NCI-H1694 treated with DMSO at 0.1 percent for 48 hours (cell line): ENCODE results near the gene BIVM.
"Not testable (repeated sequence)": the region's sequence is repeated elsewhere in the genome, so short reads cannot be mapped to it uniquely, and the experiment has no call there.

ENCODE experiments used
- DNase-seq: peaks from one replicate; lab custom pipeline; 2025; lab: John Stamatoyannopoulos, UW

Gene BIVM, protein sequence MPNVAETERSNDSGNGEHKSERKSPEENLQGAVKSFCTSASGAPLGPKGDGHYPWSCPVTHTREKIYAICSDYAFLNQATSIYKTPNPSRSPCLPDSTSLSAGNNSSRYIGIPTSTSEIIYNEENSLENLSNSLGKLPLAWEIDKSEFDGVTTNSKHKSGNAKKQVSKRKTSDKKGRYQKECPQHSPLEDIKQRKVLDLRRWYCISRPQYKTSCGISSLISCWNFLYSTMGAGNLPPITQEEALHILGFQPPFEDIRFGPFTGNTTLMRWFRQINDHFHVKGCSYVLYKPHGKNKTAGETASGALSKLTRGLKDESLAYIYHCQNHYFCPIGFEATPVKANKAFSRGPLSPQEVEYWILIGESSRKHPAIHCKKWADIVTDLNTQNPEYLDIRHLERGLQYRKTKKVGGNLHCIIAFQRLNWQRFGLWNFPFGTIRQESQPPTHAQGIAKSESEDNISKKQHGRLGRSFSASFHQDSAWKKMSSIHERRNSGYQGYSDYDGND

DNA sequence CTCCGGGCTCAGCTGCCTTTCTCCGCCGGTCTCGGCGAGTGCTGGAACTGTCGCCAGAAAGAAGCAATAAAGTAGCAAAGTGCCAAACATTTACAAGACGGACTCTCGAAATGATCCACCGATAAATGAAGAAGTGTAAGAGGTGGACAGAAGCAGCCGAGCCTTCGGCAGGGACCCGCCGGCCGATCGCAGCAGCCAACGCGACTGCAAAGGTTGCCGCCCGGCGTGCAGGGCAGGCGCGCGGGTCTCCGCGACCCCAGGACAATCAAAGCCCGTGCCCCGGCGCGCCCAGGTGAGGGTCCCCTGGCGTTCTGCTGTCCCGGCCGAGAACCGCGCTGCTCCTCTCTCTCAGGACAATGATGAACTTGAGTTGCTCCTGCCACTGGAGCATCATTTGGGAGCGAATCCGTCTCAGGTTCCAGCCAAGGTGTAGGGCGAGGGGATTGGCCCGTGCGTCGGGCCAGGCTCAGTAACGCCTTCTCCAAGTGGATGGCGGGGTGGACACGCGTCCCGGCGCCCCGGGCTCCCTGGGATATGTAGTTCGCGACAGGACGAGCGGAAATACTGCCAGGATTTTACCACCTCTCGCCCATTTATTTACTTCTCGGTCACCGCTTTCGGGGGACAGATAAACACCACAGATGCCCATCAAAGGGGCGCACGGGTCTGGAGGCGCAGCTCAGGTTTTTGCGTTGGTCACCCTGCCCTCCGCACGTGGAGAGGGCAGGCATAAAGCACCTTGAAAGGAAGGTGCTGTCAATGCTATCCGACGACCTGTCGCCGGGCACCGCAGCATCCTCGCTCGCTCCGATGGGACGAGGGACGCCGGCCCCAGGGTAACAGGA, at the start of gene BIVM, which contains the start of gene POGLUT2:
TSS of gene BIVM (plus strand) at position 539 of the 845 bp plus-strand sequence. CDS start 8,149 bp downstream, outside the sequence.
TSS of gene POGLUT2 (minus strand) at position 396 of the 845 bp plus-strand sequence. CDS start at position 90, 306 bp downstream.
- DNase-seq: peak; percentile 91

DNA sequence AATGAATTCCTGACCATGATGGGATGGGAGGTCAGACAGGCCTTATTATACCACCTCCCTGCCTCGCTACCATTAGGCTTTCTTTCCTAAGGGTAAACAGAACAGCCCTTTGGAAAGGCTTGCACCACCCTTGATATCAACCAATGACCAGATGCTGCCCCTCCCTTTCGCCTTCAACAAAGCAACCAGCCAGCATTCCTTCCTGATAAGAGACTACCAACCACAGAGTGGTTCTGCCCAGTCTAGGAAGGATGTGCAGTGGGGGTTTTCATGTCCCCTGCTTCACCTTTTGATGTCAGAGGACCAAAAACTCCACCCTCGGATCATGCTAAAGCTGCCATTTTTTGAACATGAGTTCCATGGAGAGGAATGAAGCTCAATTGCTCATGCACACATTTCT, 47.0 kb upstream of the BIVM start:
- no peak for DNase-seq

DNA sequence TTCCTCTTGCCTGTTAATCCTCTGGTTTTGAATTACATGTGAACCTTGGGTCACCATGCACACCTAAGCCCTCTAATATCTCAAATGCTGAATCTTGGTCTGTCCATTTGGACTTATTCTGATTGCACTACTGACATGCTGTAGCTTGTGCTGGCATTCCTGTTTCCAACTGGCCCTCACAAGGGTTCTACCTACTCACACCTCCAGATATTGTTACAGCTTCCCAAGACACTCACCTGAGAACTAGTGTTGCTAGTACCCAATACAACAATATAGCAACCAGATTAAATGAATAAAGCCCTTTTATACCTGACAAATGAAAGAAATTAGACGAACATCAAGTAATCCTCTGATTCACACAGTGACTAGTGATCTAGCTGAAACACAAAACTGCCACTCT, 41.9 kb upstream of the BIVM start:
- DNase-seq: no peak

DNA sequence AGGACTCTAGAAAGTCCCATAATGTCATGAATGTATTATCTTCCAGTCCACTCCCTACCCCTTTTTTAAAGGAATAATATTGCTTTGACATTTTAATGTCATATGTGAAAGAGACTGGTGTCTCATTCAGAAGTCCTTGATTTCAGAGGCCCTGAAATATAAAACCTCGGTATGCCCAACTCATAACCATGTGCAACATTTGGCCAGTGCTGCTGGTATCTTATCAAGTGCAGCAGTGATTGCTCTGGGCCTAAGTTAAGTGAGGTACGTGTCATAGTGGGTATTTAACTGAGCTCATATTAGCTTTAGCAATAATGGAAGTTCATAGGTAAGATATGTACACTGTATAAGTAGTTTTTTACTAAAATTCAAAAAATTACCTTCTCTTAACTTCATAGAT, 40.1 kb upstream of the BIVM start:
- DNase-seq: no peak

DNA sequence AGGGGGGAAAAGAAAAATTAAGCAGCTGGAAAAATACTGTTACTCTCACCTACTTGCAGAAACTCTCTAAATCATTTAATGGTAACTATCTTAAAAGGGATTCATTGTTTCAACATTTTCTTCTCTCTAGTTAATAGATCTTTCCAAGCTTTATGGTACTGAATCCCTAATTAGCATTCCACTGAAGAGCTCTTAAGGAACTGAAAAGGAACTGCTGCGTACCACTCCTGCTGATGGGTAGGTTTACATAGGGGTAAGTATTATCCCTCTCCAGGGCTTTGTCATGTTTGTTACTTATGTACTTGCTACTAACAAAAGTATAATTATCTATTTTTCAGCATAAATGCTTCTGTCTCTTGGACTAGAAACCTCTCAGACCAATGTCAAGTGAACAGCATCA, 37.8 kb upstream of the BIVM start:
- DNase-seq: no peak

DNA sequence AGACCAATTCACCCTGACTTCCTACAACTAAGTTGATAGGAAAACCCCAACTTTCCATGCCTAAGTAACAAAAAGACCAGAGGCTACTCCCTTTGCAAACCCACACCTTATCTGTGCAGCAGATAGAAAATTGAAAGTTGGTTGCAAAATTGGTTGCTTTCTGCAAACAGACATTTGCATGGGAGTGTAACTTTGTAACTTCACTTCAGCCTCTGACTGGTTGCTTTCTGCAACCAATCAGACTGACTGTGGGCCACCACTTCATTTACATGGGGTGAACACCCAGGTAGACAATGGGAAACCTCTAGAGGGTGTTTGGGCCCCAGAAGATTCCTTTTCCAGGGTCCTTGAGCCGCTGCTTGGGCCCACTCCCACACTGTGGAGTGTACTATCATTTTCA, 35.2 kb upstream of the BIVM start:
- DNase-seq: no peak

DNA sequence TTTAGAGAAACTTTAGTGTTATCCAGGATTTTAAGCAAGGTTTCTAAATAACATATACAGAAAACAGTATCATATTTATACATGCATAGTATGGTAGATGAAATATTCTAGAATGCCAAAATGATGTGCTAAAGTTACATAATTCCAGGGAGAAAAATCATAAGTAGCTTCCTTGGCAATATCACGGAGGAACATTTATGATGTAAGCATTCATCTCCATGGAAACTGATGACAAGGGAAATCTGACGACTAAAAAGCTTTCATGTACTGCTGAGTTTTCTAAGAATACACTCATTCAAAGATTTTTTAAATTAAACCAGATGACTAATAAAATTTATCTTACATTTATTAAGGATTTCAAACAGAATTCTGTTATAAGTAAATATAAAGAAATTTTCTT, 30.0 kb upstream of the BIVM start:
- no peak for DNase-seq

DNA sequence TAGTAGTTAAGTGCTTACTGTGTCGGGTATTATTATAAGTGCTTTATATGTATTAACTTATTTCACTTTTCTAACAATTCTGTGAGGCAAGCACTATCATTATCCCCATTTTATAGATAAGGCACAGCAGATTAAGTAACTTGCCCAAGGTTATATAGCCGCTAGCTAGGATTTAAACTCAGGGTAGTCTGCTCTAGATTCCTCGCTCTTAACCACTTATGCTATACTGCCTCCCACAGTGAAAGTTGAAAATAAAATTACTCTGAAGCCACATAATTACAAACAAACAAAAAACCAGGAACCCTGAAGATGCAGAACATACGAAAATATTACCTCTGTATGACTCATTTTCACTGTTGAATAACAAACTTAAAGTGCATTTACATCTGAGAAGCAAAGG, 29.2 kb upstream of the BIVM start:
- peak; percentile 33 for DNase-seq

DNA sequence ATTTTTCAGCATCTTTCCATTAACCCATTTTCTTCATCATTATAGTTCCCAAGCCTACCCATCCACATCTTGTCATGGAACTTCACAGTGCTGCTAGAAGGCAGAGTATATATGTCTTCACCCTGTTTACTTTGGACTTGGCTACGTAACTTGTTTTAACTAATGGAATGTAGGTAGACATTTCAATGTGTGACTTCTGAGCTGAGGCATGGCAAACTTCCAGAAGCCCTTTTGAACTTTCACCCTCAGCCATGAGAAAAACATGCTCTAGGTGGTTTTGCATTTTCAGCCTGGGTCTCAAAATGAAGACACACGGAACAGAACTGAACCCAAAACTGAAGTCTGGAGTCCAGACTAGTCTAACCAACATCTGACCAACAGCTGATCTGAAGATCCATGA, 28.5 kb upstream of the BIVM start:
- DNase-seq: no peak

DNA sequence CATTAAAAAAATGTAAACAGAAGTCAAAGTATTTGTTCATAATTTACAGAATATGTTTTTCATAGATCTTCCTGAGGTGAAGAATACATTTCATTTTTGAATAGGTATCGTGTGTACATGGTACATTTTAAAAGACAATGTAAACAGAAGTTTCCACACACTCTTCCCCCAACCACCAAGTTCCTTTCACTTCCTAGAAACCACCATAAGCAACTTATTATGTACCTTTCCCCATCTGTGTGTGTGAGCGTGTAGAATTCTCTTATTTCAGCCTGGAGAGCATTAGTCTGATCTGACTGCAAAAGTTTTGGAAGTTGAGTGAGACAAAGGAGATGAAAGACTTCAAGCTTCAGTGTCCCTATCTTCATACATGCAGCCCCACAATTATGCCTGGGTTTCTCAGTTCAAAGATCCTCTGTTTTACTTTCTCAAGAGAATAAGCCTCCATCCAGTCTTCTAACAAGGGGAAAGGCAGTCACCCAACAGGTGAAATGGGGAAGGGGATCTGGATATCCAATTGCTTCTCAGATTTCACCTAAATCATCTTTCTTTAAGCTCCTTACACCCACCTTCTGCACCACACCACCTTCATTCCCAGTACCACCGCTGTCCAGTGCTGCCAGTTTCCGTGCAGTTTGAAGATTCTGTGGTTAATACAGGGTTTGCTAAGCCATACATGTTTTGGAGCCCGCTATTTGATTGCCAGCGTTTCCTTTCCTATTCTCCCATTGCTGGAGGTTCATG, 27.4 kb upstream of the BIVM start:
- DNase-seq: no peak

DNA sequence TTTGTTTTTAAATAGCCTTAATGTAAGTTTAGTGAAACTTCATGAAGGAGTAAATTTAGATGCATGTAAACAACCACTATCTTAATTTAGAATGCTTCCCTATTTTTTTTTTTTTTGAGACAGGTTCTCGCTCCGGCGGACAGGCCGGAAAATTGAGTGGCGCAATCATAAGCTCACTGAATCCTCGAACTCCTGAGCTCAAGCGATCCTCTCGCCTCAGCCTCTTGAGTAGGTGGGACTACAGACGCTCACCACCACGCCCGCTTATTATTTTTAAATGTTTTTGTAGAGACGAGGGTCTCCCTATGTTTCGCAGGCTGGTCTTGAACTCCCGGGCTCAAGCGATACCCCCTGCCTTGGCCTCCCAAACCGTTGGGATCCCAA, 26.9 kb upstream of the BIVM start:
- DNase-seq: no peak

DNA sequence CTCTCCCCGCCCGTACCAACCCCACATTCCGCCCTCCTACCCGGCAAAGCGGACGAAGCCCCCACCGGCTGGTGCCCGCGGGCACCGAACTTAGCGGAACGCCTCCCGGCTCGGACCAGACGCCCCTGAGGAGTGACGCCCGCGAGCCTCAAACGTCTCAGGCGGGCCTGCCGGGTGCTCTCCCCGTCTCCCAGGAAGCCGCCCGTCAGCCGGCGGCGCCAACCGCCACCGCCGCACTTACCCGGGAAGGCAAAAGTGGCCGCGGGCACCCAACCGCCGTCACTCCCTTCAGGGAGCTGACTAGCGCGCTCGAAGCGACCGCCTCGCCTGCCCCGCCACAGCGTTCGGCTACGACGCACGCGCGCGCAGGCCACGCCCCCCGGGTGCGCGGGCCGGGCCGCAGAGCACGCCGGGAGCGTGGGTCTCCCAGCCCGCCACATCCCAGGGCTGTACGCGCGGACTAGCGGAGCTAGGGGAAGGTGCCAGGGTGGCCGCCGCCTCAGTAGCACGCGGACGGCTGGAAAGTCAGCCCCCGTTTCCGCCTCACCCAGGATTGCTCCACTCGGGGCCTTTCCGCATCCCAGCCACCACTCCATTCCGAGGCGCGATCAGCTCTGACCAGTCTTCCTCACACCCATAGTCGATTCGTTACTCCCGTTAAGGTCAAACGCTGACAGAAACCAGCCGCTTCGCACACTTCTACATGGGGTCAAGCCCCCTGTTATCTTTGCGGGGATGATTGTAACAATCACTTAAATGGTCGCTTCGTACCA, 25.3 kb upstream of the BIVM start, which contains the start of gene TEX30:
TSS of gene TEX30 (minus strand) at position 346 of the 773 bp plus-strand sequence. CDS start 3,760 bp downstream, outside the sequence.
- DNase-seq: peak; percentile 40

DNA sequence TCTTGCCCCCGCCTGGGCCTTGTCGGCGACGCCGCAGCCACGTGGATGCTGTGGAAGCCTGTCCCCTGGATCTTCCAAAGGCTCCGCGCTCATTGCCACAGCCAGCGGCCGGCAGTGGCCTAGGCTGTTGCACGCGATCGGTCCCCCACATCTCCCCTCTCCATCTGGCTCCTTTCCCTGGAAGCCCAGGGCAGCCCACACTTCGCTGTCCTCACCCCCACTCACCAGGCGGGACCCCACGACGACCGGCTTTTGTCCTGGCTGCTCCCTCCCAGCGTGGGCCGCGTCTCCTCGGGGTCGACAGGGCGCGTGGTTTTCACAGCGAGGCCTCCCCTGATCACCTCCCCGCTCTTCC, 24.7 kb upstream of the BIVM start:
- DNase-seq: no peak

DNA sequence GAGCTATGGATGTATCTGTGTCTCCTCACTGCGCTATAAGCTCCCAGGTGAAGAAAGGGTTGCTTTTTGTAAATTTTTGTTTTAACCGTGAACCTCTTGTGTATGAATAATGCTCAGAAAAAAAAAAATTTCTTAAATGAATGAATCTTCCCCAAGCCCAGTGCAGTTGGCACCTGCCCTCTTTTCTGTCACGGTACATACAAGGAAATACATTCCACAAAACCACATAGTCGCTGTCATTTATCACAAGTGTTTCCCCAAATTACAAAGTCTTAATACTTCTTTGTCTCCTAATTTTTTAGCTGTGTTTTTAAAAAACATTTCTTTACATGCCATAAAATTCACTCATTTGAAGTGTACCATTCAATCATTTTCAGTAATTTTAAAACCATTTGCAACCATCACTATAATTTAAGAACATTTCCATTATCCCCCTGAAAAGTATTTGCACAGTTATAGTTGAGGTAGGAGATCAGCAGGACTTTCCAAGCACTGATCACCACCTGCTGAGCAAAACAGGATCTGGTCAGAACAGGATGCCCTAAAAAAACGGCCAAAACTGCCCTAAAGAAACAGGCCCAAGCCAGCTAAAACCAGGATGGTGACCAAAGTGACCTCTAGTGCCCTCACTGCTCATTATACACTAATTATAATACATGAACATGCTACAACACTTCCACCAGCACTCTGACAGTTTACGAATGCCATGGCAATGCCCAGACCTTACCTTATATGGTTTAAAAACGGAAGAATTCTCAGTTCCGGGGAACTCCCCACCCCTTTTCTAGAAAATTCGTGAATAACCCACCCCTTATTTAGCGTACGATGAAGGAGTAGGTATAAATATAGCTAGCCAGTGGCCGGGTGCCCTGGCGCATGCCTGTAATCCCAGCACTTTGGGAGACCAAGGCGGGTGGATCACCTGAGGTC, 24.1 kb upstream of the BIVM start:
- no peak for DNase-seq

DNA sequence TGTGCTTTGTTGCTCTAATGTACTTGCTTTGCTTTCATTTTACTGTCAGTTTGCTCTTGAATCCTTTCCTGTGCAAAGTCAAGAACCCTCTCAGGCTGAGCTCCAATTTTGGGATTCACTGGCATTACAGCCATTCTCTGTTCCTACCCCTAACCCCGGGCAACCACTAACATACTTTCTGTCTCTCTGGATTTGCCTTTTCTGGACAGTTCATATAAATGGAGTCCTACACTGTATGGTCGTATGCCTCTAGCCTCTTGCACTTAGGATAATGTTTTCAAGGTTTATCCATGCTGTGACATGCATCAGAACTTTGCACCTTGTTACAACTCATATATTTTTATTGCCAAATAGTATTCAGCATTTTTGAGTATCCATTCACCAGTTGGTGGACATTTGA, 22.6 kb upstream of the BIVM start:
- DNase-seq: no peak

DNA sequence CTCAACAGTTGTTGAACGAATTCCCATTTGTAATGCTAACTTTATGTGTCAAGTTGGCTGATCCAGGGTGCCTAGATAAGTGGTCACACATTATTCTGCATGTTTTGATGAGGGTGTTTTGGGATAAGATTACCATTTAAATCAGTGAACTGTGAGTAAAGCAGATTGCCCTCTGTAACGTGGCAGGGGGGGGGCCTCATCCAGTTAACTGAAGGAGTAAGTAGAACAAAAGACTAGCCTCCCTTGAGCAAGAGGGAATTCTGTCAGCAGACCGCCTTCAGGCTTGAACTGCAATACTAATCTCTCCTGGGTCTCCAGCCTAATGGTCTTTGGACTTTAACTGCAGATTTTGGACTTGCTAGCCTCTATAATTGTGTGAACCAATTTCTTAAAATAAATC, 21.2 kb upstream of the BIVM start:
- no peak for DNase-seq

DNA sequence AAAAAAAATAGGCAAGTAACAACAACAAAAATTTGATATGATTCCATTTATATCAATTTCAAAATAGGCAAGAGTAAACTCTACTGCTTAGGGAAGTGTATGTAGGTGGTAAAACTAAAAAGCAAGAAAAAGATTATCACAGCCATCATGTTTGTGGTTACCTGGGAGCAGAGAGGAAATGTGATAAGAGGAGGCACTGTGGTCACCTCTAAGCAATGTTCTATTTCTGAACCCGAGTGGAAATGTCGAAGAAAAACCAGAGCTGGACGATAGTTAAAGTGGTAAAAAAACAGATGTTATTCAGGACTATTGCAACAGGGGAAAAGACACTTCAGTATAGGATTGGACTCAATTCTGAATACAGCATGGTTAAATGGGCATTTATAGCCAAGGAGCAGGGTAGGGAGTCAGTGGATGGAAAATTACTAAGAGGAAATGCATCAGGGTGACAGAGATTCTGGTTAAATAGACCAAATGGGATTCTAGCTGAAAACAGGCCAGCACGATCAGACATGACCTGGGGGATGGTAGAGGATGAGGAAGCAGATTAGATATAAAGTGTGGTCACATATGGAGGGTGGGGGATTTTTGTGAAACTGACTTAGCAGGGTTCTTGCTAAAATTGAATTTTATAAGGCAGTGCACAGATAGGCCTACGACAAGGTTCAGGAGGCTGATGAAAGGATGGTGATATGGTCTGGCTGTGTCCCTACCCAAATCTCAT, 19.3 kb upstream of the BIVM start:
- DNase-seq: no peak

DNA sequence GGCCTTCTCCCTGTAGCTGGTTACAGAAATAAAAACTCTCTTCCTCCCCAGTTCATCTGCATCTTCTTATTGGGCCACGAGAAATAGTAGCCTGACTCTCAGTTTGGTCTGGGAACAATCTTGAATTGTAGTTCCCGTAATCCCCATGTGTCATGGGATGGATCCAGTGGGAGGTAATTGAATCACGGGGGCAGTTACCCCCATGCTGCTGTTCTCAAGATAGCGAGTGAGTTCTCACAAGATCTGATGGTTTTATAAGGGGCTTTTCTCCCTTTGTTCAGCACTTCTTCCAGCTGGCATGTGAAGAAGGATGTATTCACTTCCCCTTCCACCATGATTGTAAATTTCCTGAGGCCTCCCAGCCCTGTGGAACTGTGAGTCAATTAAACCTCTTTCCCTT, 18.3 kb upstream of the BIVM start:
- DNase-seq: not testable (repeated sequence)

DNA sequence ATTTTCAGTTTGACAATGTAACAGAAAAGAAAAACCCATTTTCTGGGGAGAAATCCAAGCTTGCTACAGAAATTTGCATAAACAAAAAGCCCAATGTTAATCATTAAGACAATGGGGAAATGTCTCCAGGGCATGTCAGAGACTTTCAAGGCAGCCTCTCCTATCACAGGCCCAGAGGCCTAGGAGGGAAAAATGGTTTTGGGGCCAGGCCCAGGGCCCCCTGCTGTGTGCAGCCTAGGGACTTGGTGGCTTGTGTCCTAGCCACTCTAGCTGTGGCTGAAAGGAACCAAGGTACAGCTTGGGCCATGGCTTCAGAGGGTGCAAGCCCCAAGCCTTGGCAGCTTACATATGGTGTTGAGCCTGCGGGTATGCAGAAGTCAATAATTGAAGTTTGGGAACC, 17.3 kb upstream of the BIVM start:
- no peak for DNase-seq

DNA sequence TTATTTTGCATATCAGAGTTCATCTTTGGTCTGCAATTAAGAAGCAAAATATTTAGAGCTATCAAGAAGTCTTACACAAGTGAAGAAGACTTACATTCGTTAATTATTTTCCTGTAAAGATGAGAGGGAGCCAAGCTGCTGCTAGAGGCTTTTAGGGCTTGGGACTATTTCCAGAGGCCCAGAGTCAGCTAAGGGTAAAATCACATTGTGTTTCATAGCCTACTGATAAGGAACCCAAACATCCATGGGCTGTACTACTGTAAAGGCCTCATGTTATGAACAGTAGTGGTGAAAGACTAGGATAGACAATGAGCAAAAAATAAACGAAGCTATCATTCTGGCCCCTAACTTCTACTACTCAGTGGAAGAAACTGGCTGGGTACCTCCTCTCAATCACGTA, 14.4 kb upstream of the BIVM start:
- no peak for DNase-seq
